ENCODE results near the gene TRAPPC14. TPM values are rescaled to one million over a fixed set of nuclear protein-coding genes. Genes with fewer than 3 reads are reported as not detected.

Gene TRAPPC14
- total and polyA plus RNA-seq, 2 of the 13 experiments (the other 11 are each of a cell fraction or from before 2014, with no cell fraction given): 4.7 to 9.6 TPM

- ATAC-seq: peak; percentile 8; the same call in 2 of the 3 replicates
- WGBS (ENCODE audit: low lambda C conversion rate): 5% methylated on average over 22 of the region's 29 CpGs
- H3K27me3 ChIP-seq (ENCODE audit: control insufficient read depth in 1 of 2, insufficient read depth in 2 of 2, low read length in 2 of 2): no peaks in the 10 kb centered on the region
- intact Hi-C loops (cut with micrococcal nuclease; ENCODE audit: unreplicated experiment) (loop anchor here (5.0 kb wide), 1 partner anchor 44 kb away; the partner anchor contains the start of gene ZNF3), in situ Hi-C loops (cut with HindIII; ENCODE audit: extremely low pct_ligation_motif_present, low pct_unique_long_range_greater_than_20kb) (no loop called here)
- H3K4me1 ChIP-seq (ENCODE audit: insufficient read depth, low read length): peaks cover 62% of the 10 kb centered on the region
- ChIA-PET POLR2A (interaction anchor here (0.9 to 3.5 kb wide), 7 partner anchors 22 to 310 kb away, joined by 3 to 48 read pairs (median 4); partner anchors contain the start of genes AP4M1, COPS6, LAMTOR4 and MCM7), CTCF (ENCODE audit: low intra/inter-chr PET ratio, low total read pairs) (no interaction called here)
- H3K27ac ChIP-seq (ENCODE audit: extremely low read length, insufficient read depth, low read length): peak overlapping the region; percentile 96
- H3K9me3 ChIP-seq (ENCODE audit: low read length): no peaks in the 10 kb centered on the region
- H4K20me1 ChIP-seq (ENCODE audit: insufficient read depth, low read length): no peaks in the 10 kb centered on the region
- BruUV-seq (replicated peaks): TSS peak; percentile 82
- peak overlapping the region; percentile 88 for H3K9ac ChIP-seq (ENCODE audit: insufficient read depth, low read depth, low read length)
- peaks cover 5% of the 10 kb centered on the region for H3K79me2 ChIP-seq (ENCODE audit: insufficient read depth, low read length)
- no peak overlapping the region for H2AFZ ChIP-seq (ENCODE audit: low read length)
- peak overlapping the region; percentile 74 to 92 (median 84) for H3K4me3 ChIP-seq (replicated peaks in 1 of 3; ENCODE audit: insufficient read depth in 1 of 3, low read depth in 2 of 3, low read length in 3 of 3)
- FAIRE-seq: no peak
- H3K4me2 ChIP-seq (ENCODE audit: low read depth, low read length): peak overlapping the region; percentile 74
- no peak for DNase-seq (ENCODE audit: low spot score)
- no peaks in the 10 kb centered on the region for H3K36me3 ChIP-seq (replicated peaks in 1 of 2; ENCODE audit: control insufficient read depth in 1 of 2, insufficient read depth in 2 of 2, low read length in 2 of 2)
- TF ChIP-seq HNF1A (IDR thresholded peaks at IDR 0.05; ENCODE audit: low read depth) (no peak), HNF1A (CRISPR knock-in tag; IDR thresholded peaks at IDR 0.05; ENCODE audit: borderline replicate concordance) (0 out of 2 replicates have a peak, but pooled peaks have one; percentile 9), ZMAT3 (CRISPR knock-in tag; conservative IDR thresholded peaks at IDR 0.05) (peak; percentile 24; the same call in 1 of the 2 replicates), KLF9 (CRISPR knock-in tag; IDR thresholded peaks at IDR 0.05; ENCODE audit: low read depth) (no peak), AGO2 (optimal IDR thresholded peaks at IDR 0.05; ENCODE audit: low read depth, low read length) (peak; percentile 50), STAT6 (CRISPR knock-in tag; IDR thresholded peaks at IDR 0.05; ENCODE audit: borderline replicate concordance) (0 out of 2 replicates have a peak, but pooled peaks have one; percentile 20), YY1 (IDR thresholded peaks at IDR 0.05; ENCODE audit: insufficient read depth, insufficient replicate concordance, low read depth, low read length) (no peak), ZNF7 (CRISPR knock-in tag; IDR thresholded peaks at IDR 0.05) (no peak), ZNF512B (CRISPR knock-in tag; IDR thresholded peaks at IDR 0.05; ENCODE audit: borderline replicate concordance) (0 out of 2 replicates have a peak, but pooled peaks have one; percentile 34), NFRKB (IDR thresholded peaks at IDR 0.05) (0 out of 2 replicates have a peak, but pooled peaks have one; percentile 20), ASH2L (IDR thresholded peaks at IDR 0.05; ENCODE audit: insufficient read length, low read depth, low read length) (no peak), U2AF2 (IDR thresholded peaks at IDR 0.05; ENCODE audit: low read depth, low read length) (0 out of 2 replicates have a peak, but pooled peaks have one; percentile 51)
These were observed 32.1 kb downstream of the TRAPPC14 start for GRCh38 chr7:100126239-100126930.

Measured in HepG2 (cell line).